Endothelial cell of umbilical vein (primary cell): ENCODE data around the gene NEK7. TPM values are rescaled to one million over a fixed set of nuclear protein-coding genes. Genes with fewer than 3 reads are reported as not detected.

ENCODE experiments used
- BruUV-seq: library from RNA; stranded (reverse); fragments of 400-500 nt; replicated peaks from 2 replicates; lab custom pipeline; 2021; lab: Mats Ljungman, UMichigan
- CTCF ChIA-PET: fragments of 300-600, 350-600 bp; sonication (Branson Sonifier 250); formaldehyde crosslinking; loops from one replicate; lab custom pipeline; 2021; ENCODE audit warnings: antibody characterized with exemption, inconsistent platforms; lab: Charles Lee
- POLR2A ChIA-PET: fragments of 300-600, 350-600 bp; sonication (Branson Sonifier 250); formaldehyde crosslinking; loops from one replicate; lab custom pipeline; 2021; ENCODE audit warnings: antibody characterized with exemption, inconsistent platforms; lab: Charles Lee
- DNase-seq: peaks from one replicate; pipeline ENCODE4 v3.0.0-alpha.2; 2011; ENCODE audit warnings: low read depth, low spot score
- FAIRE-seq: peaks from 2 replicates; lab custom pipeline; 2011; peaks lifted over from hg19 to GRCh38; lab: Jason Lieb, UNC
- H2AFZ ChIP-seq: 2 replicates; pipeline ENCODE4 v1.6.0; 2012; ENCODE audit warnings: low read depth, low read length, control low read depth, inconsistent platforms
- H3K27ac ChIP-seq: 2 replicates; pipeline ENCODE4 v1.5.1; 2011; ENCODE audit warnings: low read depth, mild to moderate bottlenecking, control low read depth, low read length, moderate library complexity; ENCODE audit not compliant: insufficient read depth
- H3K27me3 ChIP-seq, 2 experiments: 2 replicates each; pipeline versions ENCODE4 v1.6.0 to v1.6.1; 2011; ENCODE audit warnings: low read length in 2 of 2, mixed read lengths in 1 of 2; ENCODE audit not compliant: control insufficient read depth in 2 of 2, insufficient read depth in 2 of 2
- H3K36me3 ChIP-seq, 2 experiments: 2 replicates in 1 of 2; 3 replicates in 1 of 2; pipeline ENCODE4 v1.5.1; 2011; ENCODE audit warnings: low read length in 2 of 2, mild to moderate bottlenecking in 1 of 2, moderate library complexity in 1 of 2; ENCODE audit not compliant: control insufficient read depth in 2 of 2, insufficient read depth in 2 of 2; ENCODE audit errors: extremely low read depth in 1 of 2
- H3K4me1 ChIP-seq: 3 replicates; pipeline ENCODE4 v1.5.1; 2011; ENCODE audit warnings: mild to moderate bottlenecking, low read length; ENCODE audit not compliant: control insufficient read depth, insufficient read depth; ENCODE audit errors: extremely low read depth
- H3K4me2 ChIP-seq: 2 replicates; pipeline ENCODE4 v1.6.1; 2011; ENCODE audit warnings: low read length, control low read depth, mixed read lengths; ENCODE audit not compliant: insufficient read depth
- H3K4me3 ChIP-seq, 3 experiments: fragments of 200-600 bp in 1 of 3; sonication (generic), shearing (Covaris generic) in 1 of 3; replicated peaks in 1 of 3; 2 replicates each; pipeline ENCODE4 v1.5.1; 2011 to 2016; ENCODE audit warnings: control low read depth in 3 of 3, low read length in 3 of 3, mild to moderate bottlenecking in 2 of 3, inconsistent platforms in 1 of 3, low read depth in 1 of 3, moderate library complexity in 1 of 3; ENCODE audit not compliant: insufficient read depth in 1 of 3
- H3K79me2 ChIP-seq: 2 replicates; pipeline ENCODE4 v1.6.0; 2012; ENCODE audit warnings: low read length, inconsistent platforms; ENCODE audit not compliant: control insufficient read depth, insufficient read depth
- H3K9ac ChIP-seq: replicated peaks from 2 replicates; pipeline ENCODE3; 2011; ENCODE audit warnings: low read length, control low read depth; ENCODE audit not compliant: insufficient read depth; ENCODE audit errors: extremely low read depth
- H3K9me1 ChIP-seq: replicated peaks from 3 replicates; pipeline ENCODE4 v1.6.0; 2011; ENCODE audit warnings: mild to moderate bottlenecking, low read length; ENCODE audit not compliant: control insufficient read depth, insufficient read depth; ENCODE audit errors: extremely low read depth
- H3K9me3 ChIP-seq: replicated peaks from 2 replicates; pipeline ENCODE4 v1.5.1; 2012; ENCODE audit warnings: low read length, inconsistent platforms; ENCODE audit not compliant: control insufficient read depth, insufficient read depth
- H4K20me1 ChIP-seq: replicated peaks from 2 replicates; pipeline ENCODE3; 2011; ENCODE audit warnings: mild to moderate bottlenecking, low read length; ENCODE audit not compliant: control insufficient read depth, insufficient read depth; ENCODE audit errors: extremely low read depth
- EZH2 ChIP-seq: IDR thresholded peaks from 2 replicates; pipeline ENCODE4 v1.6.1; 2012; ENCODE audit warnings: borderline replicate concordance, low read depth, mild to moderate bottlenecking, moderate library complexity, low read length, inconsistent platforms; ENCODE audit not compliant: severe bottlenecking
- FOS ChIP-seq: IDR thresholded peaks from 2 replicates; pipeline ENCODE4 v1.6.1; 2011; ENCODE audit warnings: mild to moderate bottlenecking, low read length, moderate library complexity, borderline replicate concordance; ENCODE audit not compliant: insufficient read depth
- GATA2 ChIP-seq: IDR thresholded peaks from 2 replicates; pipeline ENCODE4 v1.7.0; 2011; ENCODE audit warnings: low read depth, mild to moderate bottlenecking, moderate library complexity, mixed read lengths, low read length; ENCODE audit not compliant: insufficient read length, insufficient read depth
- JUN ChIP-seq: IDR thresholded peaks from 2 replicates; pipeline ENCODE4 v1.6.1; 2011; ENCODE audit warnings: borderline replicate concordance, low read depth; ENCODE audit not compliant: insufficient read length, insufficient read depth
- MYC ChIP-seq: IDR thresholded peaks from one replicate; pipeline ENCODE4 v1.6.1; 2011; ENCODE audit warnings: mild to moderate bottlenecking, low read depth, low read length
- POLR2A ChIP-seq: IDR thresholded peaks from 2 replicates; pipeline ENCODE4 v1.6.1; 2012; ENCODE audit warnings: low read depth, mild to moderate bottlenecking, control low read depth, low read length
- POLR2AphosphoS5 ChIP-seq: IDR thresholded peaks from 2 replicates; pipeline ENCODE4 v1.6.1; 2012; ENCODE audit warnings: low read depth, mild to moderate bottlenecking, control low read depth, low read length, moderate library complexity; ENCODE audit not compliant: insufficient read depth
- dilution Hi-C: fragments of 300-500 bp; cut with MboI; formaldehyde crosslinking; loops from one replicate; pipeline ENCODE4 v1.15.0; 2019; ENCODE audit warnings: low sequenced_read_pairs; ENCODE audit not compliant: extremely low pct_ligation_motif_present
- intact Hi-C: fragments of 100-400 bp; cut with micrococcal nuclease; formaldehyde crosslinking; loops from one replicate; pipeline ENCODE4 v1.10.0; 2022
- polyA plus RNA-seq, 4 experiments: library from polyadenylated mRNA; depleted of rRNA in 3 of 4; stranded (reverse) in 3 of 4; unstranded in 1 of 4; fragments of >200 nt; gene quantifications; 2 replicates each; pipeline versions ENCODE4 v1.2.1 to v1.2.3, GENCODE V29; 2011 to 2012; ENCODE audit warnings: missing spikeins in 1 of 4
- total RNA-seq: library from RNA; stranded (reverse); gene quantifications from 2 replicates; pipeline ENCODE4 v1.2.3, GENCODE V29; 2021
- TF ChIP-seq, protein P1 (sequence below), 2 donors: IDR thresholded peaks; 1 replicate in 1 of 2; 2 replicates in 1 of 2; pipeline ENCODE4 v1.5.1; 2011; ENCODE audit warnings: low read length in 2 of 2, mild to moderate bottlenecking in 2 of 2, moderate library complexity in 2 of 2, control low read depth in 1 of 2, inconsistent platforms in 1 of 2, low read depth in 1 of 2; ENCODE audit not compliant: insufficient read depth in 1 of 2; ENCODE audit errors: extremely low read depth in 1 of 2
- TF ChIP-seq, protein P2 (sequence below): IDR thresholded peaks from 2 replicates; pipeline ENCODE4 v1.6.1; 2011; ENCODE audit not compliant: insufficient read depth, insufficient read length

NEK7 gene
- total and polyA plus RNA-seq, 2 donors (not counting 3 experiments of a cell fraction or from before 2014, with no cell fraction given): 22.6 to 45.7 TPM

DNA sequence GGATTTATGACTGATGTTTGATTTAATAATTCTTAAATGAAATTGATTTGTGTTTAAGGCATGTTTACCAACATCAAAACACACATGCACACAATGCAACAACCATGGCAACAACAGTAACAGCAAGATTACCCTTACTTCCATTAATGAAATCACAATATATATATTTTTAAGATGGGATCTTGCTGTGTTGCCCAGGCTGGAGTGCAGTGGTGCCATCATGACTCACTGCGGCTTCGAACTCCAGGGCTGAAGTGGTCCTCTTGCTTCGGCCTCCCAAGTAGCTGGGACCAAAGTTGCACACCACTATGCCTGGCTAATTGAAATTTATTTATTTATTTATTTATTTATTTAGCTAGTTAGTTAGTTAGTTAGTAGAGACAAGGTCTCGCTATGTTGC is 27.7 kb downstream of the NEK7 start:
- intact Hi-C loops: no loop called here
- peaks cover 31% of the 10 kb centered on the region for H4K20me1 ChIP-seq
- ChIA-PET POLR2A (no interaction called here), CTCF (interaction anchor here (1.0 to 1.9 kb wide), 3 partner anchors 8 to 12 kb away, joined by 3 to 4 read pairs (median 4); no protein-coding TSS in a partner anchor)
- no peaks in the 10 kb centered on the region for H3K9me3 ChIP-seq
- BruUV-seq: no TSS peak
- H3K9me1 ChIP-seq: no peaks in the 10 kb centered on the region
- no peak overlapping the region for H3K9ac ChIP-seq
- no peak for TF ChIP-seq EZH2
- TF ChIP-seq POLR2A: no peak
- TF ChIP-seq, protein P1, sequence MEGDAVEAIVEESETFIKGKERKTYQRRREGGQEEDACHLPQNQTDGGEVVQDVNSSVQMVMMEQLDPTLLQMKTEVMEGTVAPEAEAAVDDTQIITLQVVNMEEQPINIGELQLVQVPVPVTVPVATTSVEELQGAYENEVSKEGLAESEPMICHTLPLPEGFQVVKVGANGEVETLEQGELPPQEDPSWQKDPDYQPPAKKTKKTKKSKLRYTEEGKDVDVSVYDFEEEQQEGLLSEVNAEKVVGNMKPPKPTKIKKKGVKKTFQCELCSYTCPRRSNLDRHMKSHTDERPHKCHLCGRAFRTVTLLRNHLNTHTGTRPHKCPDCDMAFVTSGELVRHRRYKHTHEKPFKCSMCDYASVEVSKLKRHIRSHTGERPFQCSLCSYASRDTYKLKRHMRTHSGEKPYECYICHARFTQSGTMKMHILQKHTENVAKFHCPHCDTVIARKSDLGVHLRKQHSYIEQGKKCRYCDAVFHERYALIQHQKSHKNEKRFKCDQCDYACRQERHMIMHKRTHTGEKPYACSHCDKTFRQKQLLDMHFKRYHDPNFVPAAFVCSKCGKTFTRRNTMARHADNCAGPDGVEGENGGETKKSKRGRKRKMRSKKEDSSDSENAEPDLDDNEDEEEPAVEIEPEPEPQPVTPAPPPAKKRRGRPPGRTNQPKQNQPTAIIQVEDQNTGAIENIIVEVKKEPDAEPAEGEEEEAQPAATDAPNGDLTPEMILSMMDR (IDR thresholded peaks at IDR 0.05; ENCODE audit: extremely low read depth in 1 of 2, insufficient read depth in 1 of 2, low read depth in 1 of 2, low read length in 2 of 2): no peak
- TF ChIP-seq GATA2: no peak
- TF ChIP-seq, protein P2, sequence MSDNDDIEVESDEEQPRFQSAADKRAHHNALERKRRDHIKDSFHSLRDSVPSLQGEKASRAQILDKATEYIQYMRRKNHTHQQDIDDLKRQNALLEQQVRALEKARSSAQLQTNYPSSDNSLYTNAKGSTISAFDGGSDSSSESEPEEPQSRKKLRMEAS: no peak
- no peak for TF ChIP-seq MYC
- TF ChIP-seq POLR2AphosphoS5: no peak
- TF ChIP-seq FOS: no peak
- no peak for TF ChIP-seq JUN
- no peak overlapping the region for H3K27ac ChIP-seq
- no peak for DNase-seq
- H3K4me2 ChIP-seq: no peak overlapping the region
- no peaks in the 10 kb centered on the region for H3K27me3 ChIP-seq
- H3K79me2 ChIP-seq: peaks cover 96% of the 10 kb centered on the region
- H3K4me1 ChIP-seq: peaks cover 11% of the 10 kb centered on the region
- H3K4me3 ChIP-seq: no peak overlapping the region
- dilution Hi-C loops: no loop called here
- H2AFZ ChIP-seq: no peak overlapping the region
- no peaks in the 10 kb centered on the region for H3K36me3 ChIP-seq
- no peak for FAIRE-seq
